HUES6 (cell line): Measurements from ENCODE around the gene TRIM28.

Source experiments
- H3K27ac ChIP-seq: 2 replicates; pipeline ENCODE4 v1.7.0; 2013; ENCODE audit warnings: low read depth, mild to moderate bottlenecking, low read length, inconsistent platforms
- H3K27me3 ChIP-seq: 2 replicates; pipeline ENCODE4 v1.6.1; 2013; ENCODE audit warnings: low read length; ENCODE audit not compliant: control insufficient read depth, insufficient read depth
- H3K36me3 ChIP-seq: 2 replicates; pipeline ENCODE4 v1.6.1; 2013; ENCODE audit warnings: low read length; ENCODE audit not compliant: control insufficient read depth, insufficient read depth
- H3K4me1 ChIP-seq: 2 replicates; pipeline ENCODE4 v1.6.1; 2013; ENCODE audit warnings: low read length; ENCODE audit not compliant: control insufficient read depth, insufficient read depth
- H3K4me3 ChIP-seq: 2 replicates; pipeline ENCODE4 v1.5.1; 2013; ENCODE audit warnings: low read depth, low read length
- H3K9ac ChIP-seq: one replicate; pipeline ENCODE4 v1.6.1; 2013; ENCODE audit warnings: mild to moderate bottlenecking, low read length
- H3K9me3 ChIP-seq: 2 replicates; pipeline ENCODE4 v1.6.1; 2013; ENCODE audit warnings: low read depth, low read length; ENCODE audit not compliant: control insufficient read depth, insufficient read depth

The TRIM28 gene

DNA sequence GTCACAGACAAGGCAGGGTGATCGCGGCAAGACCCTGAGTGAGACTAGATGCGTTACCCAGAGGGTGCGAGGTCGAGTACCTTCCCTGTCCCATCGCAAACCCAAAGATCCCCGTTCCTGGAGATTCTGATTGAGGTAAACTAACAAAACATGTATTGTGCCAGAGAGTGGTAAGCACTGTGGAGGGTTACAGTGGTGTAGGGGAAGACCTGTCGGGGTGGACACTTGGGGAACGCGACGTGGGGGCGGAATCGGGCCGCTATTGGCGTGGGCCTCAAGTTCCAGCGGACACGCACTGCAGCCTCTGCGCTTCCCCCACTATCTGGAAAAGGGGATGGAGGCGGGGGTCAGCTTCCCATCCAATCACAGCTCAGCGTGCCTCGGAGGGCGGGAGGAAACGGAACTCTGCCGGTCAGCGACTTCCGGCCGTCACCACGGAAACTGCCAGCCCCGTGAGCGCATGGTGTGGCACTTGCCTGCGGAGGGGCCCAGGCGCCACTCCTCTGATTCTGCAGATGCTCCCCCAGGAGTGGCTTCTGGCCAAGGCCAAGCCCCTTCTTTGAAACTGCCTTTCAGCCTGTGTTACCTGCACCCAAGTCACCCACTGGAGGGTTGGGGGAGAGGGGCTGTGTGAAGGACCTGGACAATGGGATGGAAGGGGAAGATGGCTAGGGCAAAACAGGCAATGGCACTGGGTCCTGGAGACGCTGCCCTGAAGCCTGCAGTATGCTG is 15.6 kb downstream of the TRIM28 start:
- Histone ChIP-seq H3K9me3 (no peaks in the 10 kb centered on the region), H3K27me3 (peaks cover 39% of the 10 kb centered on the region), H3K36me3 (peaks cover 13% of the 10 kb centered on the region), H3K4me3 (peak overlapping the region; percentile 81), H3K4me1 (peaks cover 28% of the 10 kb centered on the region), H3K9ac (peak overlapping the region; percentile 82), H3K27ac (peak overlapping the region; percentile 98)

DNA sequence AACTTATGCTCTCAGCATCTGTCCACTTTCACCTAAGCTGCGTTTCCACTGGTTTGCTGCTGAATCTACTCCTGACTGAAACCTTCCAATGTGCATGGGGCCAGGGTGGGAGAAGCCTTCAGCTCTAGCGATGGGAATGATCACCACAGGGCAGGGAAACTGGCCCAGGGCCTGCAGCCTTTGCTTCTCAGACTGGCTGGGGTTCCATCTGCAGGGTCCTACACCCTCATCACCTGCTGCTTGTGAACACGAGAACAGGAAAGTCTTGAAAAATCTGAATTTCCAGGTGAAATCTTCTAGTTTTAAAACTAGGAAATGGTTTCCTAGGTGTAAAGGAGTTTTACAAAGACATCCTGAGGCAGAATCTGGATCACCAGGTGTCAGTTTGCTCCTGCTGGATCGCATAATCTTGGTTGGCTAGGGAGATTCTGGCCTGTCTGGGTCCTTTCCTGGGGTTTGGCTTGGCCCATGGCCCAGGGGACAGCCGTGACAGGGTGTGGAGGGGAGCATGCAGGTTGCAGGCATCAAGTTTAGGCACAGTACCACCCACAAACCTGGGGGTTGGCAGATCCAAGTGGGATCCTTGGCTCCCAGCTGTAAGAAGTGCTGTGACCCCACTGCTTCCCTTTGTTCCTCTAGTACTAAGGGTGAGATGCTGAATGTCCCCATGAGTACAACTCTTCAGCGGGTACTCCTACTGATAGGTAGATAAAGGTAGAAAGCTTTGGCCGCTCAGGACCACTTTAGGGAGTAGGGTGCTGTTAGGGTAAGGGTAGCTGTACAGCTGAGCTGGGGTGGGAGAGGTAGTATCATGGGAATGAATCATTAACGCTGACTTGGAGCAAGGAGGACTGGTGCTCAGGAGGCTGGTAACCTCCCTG is 16.4 kb downstream of the TRIM28 start:
- H3K9ac ChIP-seq = peak overlapping the region; percentile 82
- peaks cover 40% of the 10 kb centered on the region for H3K27me3 ChIP-seq
- H3K36me3 ChIP-seq = peaks cover 13% of the 10 kb centered on the region
- no peak overlapping the region; the same call in 1 of the 2 replicates for H3K27ac ChIP-seq
- H3K9me3 ChIP-seq = no peaks in the 10 kb centered on the region
- peak overlapping the region; percentile 81 for H3K4me3 ChIP-seq
- H3K4me1 ChIP-seq = peaks cover 26% of the 10 kb centered on the region

DNA sequence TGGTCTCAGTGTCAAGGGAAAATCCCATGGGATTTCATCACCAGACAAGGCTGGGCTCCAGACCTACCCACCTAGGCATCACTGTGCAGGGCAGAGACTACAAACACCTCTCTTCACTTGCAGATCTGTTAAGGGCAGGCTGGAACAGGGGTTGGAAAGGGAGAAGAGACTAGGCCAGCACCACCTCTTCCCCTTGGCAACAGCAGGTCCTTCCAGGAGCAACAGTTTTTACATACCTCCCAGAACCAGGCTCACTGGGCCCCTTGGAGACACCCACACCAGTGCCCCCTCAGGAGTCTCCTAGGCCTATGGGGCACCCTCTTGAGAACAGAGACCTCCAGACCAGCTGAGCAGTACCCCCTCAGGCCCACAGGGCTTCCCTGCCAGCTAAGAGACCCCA is 17.1 kb downstream of the TRIM28 start:
- Histone ChIP-seq H3K9me3 (no peaks in the 10 kb centered on the region), H3K4me3 (no peak overlapping the region), H3K4me1 (peaks cover 23% of the 10 kb centered on the region), H3K27me3 (peaks cover 40% of the 10 kb centered on the region), H3K36me3 (peaks cover 12% of the 10 kb centered on the region), H3K9ac (no peak overlapping the region), H3K27ac (no peak overlapping the region)

DNA sequence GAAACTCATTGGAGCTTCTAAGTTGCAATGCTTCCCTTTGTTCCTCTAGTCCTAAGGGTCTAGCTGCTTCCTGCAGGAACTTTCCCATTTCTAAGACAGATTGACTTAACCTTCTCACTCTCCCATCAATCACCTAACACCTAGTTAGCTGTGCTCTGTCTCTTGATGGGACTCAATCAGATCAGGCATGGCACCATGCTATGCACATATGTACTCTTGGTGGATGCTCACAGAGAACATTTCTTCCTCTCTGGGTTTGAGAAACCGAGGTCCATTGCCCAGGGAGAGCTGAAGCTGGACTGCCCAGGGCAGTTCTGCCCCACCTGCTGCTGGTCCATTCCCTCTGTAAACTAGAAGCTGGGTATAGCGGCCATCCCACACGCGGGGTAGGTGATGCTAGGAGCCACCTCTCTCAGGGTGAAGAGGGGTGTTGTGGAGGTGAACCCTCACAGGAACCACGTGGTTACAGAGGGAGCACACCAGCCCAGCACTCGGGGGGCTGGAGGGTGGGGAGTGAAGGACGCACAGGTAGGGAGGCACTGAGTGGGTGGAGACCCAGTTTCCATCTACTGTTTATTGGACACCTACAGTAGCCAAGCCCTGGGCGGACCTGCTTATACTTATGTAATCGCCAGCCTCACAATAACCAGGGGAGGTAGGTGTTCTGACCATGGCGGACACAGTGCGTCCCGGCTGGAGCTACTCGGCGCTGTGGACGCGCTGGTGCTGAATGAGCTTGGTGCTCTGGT is 17.7 kb downstream of the TRIM28 start:
- H3K9ac ChIP-seq = peak overlapping the region; percentile 66
- H3K27me3 ChIP-seq = peaks cover 40% of the 10 kb centered on the region
- peaks cover 20% of the 10 kb centered on the region for H3K4me1 ChIP-seq
- peaks cover 6% of the 10 kb centered on the region for H3K36me3 ChIP-seq
- H3K9me3 ChIP-seq = no peaks in the 10 kb centered on the region
- no peak overlapping the region for H3K27ac ChIP-seq
- H3K4me3 ChIP-seq = peak overlapping the region; percentile 54

- H3K4me1 ChIP-seq = peaks cover 15% of the 10 kb centered on the region
- H3K9ac ChIP-seq = peak overlapping the region; percentile 66
- H3K27me3 ChIP-seq = peaks cover 40% of the 10 kb centered on the region
- H3K4me3 ChIP-seq = peak overlapping the region; percentile 54
- no peak overlapping the region for H3K27ac ChIP-seq
- no peaks in the 10 kb centered on the region for H3K9me3 ChIP-seq
- H3K36me3 ChIP-seq = peaks cover 4% of the 10 kb centered on the region
These were observed 18.5 kb downstream of the TRIM28 start for GRCh38 chr19:58562122-58563033.

GRCh38 chr19:58563034-58563573 is 19.2 kb downstream of the TRIM28 start:
- no peaks in the 10 kb centered on the region for H3K9me3 ChIP-seq
- H3K27me3 ChIP-seq = peaks cover 40% of the 10 kb centered on the region
- H3K36me3 ChIP-seq = peaks cover 4% of the 10 kb centered on the region
- no peak overlapping the region for H3K27ac ChIP-seq
- H3K9ac ChIP-seq = peak overlapping the region; percentile 66
- H3K4me3 ChIP-seq = peak overlapping the region; percentile 54
- H3K4me1 ChIP-seq = peaks cover 15% of the 10 kb centered on the region

- no peaks in the 10 kb centered on the region for H3K9me3 ChIP-seq
- no peak overlapping the region for H3K4me3 ChIP-seq
- peaks cover 40% of the 10 kb centered on the region for H3K27me3 ChIP-seq
- peaks cover 4% of the 10 kb centered on the region for H3K36me3 ChIP-seq
- peaks cover 15% of the 10 kb centered on the region for H3K4me1 ChIP-seq
- H3K9ac ChIP-seq = no peak overlapping the region
- H3K27ac ChIP-seq = no peak overlapping the region
These were observed 20.0 kb downstream of the TRIM28 start for GRCh38 chr19:58563823-58564222.

DNA sequence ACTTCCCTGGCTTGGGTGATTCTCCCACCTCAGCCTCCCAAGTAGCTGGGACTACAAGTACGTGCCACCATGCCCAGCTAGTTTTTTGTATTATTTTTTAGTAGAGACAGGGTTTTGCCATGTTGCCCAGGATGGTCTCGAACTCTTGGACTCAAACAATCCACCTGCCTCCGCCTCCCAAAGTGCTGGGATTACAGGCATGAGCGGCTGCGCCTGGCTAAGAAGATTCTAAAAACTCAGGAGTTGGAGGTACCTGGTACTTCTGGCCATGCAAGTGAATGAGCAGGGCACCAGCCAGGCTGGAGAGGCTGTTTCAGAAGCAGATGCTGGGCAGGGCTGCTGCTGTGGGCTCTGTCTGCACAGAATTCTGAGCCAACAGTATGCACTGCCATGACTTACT is 23.1 kb downstream of the TRIM28 start:
- peaks cover 9% of the 10 kb centered on the region for H3K4me1 ChIP-seq
- H3K27ac ChIP-seq = no peak overlapping the region

DNA sequence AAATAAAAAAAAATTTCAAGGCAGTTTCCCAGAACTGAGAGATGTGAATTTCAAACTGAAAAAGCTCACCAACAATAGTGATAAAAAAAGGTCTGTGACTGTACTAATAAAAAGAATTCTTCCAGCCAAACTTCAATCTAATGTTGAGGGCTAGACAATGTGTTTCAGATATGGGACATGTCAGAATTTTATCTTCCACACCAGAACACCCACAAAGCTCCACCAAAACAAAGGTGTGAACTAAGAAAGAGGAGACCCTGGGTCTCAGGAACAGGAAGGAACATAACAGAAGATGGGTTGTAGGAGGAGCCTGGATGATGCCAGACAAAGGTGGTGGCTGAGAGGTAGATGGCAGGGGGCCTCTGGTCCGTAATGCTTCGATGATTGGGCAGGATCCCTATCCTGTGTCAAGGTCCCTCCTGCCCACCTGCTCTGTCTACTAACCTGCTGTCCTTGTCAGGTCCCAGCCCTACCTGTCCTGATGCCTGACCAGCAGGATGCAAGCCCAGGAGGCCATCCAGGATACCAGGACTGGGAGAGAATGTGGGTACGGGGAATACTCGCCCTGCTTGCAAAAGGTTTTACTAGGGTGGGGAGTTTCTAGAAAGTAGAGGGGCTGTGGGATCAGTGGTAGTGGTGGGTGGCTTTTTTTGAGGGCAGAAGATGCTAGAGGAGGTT is 24.7 kb downstream of the TRIM28 start:
- H3K9me3 ChIP-seq = no peaks in the 10 kb centered on the region
- H3K4me1 ChIP-seq = peaks cover 3% of the 10 kb centered on the region; the same call in 1 of the 2 replicates
- no peak overlapping the region for H3K27ac ChIP-seq

More for the DNA sequence above, 23.1 kb downstream of the TRIM28 start:
- Histone ChIP-seq H3K27me3 (peaks cover 26% of the 10 kb centered on the region), H3K36me3 (peaks cover 16% of the 10 kb centered on the region), H3K9ac (no peak overlapping the region), H3K4me3 (no peak overlapping the region), H3K9me3 (no peaks in the 10 kb centered on the region)

More for the DNA sequence above, 24.7 kb downstream of the TRIM28 start:
- Histone ChIP-seq H3K9ac (no peak overlapping the region), H3K4me3 (no peak overlapping the region), H3K27me3 (peaks cover 10% of the 10 kb centered on the region), H3K36me3 (peaks cover 16% of the 10 kb centered on the region)
